Thyroid gland (tissue), 4 donors: ENCODE data around the gene WDPCP.

Experiments used
- POLR2A ChIP-seq, 2 donors: fragments of 450-650 bp; IDR thresholded peaks; one replicate each; pipeline ENCODE4 v1.6.1; 2017; ENCODE audit warnings: antibody characterized with exemption in 2 of 2, mild to moderate bottlenecking in 2 of 2, moderate library complexity in 1 of 2
- TF ChIP-seq, protein P1 (sequence below), 6 experiments: fragments of 200-600 bp in 3 of 6; fragments of 450-650 bp in 3 of 6; sonication (generic) in 3 of 6; IDR thresholded peaks; one replicate each; pipeline ENCODE4 v1.5.1; 2016 to 2019; ENCODE audit warnings: antibody characterized with exemption in 6 of 6, mild to moderate bottlenecking in 2 of 6, inconsistent platforms in 1 of 6, moderate library complexity in 1 of 6

- TF ChIP-seq POLR2A (IDR thresholded peaks at IDR 0.05), result no peak
- TF ChIP-seq, protein P1, sequence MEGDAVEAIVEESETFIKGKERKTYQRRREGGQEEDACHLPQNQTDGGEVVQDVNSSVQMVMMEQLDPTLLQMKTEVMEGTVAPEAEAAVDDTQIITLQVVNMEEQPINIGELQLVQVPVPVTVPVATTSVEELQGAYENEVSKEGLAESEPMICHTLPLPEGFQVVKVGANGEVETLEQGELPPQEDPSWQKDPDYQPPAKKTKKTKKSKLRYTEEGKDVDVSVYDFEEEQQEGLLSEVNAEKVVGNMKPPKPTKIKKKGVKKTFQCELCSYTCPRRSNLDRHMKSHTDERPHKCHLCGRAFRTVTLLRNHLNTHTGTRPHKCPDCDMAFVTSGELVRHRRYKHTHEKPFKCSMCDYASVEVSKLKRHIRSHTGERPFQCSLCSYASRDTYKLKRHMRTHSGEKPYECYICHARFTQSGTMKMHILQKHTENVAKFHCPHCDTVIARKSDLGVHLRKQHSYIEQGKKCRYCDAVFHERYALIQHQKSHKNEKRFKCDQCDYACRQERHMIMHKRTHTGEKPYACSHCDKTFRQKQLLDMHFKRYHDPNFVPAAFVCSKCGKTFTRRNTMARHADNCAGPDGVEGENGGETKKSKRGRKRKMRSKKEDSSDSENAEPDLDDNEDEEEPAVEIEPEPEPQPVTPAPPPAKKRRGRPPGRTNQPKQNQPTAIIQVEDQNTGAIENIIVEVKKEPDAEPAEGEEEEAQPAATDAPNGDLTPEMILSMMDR (IDR thresholded peaks at IDR 0.05), result no peak
Observed at GRCh38 chr2:63071664-63072063, 516.6 kb downstream of the WDPCP start.
